ENCODE data around the gene SLC24A3.

The SLC24A3 gene

DNA sequence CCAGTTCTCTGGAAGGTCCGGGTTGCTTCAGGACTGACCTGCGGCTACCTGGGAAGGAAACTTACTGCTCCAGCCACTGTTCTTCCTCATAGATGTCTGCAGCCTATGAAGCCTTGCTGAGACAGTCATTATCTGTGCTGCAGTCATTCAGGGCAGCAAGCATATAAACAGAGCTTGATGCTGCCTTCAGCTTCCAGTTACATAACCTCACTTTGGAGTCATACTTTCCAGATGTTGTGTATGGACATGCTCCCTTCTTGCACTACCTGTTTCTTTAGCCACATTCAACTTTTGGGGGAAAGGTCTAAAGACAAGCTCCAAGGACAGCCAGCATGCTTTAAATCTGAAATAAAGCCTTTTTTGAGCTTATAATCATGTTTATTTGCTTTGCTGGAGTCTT is 98.1 kb downstream of the SLC24A3 start:
- DNase-seq: no peak

DNA sequence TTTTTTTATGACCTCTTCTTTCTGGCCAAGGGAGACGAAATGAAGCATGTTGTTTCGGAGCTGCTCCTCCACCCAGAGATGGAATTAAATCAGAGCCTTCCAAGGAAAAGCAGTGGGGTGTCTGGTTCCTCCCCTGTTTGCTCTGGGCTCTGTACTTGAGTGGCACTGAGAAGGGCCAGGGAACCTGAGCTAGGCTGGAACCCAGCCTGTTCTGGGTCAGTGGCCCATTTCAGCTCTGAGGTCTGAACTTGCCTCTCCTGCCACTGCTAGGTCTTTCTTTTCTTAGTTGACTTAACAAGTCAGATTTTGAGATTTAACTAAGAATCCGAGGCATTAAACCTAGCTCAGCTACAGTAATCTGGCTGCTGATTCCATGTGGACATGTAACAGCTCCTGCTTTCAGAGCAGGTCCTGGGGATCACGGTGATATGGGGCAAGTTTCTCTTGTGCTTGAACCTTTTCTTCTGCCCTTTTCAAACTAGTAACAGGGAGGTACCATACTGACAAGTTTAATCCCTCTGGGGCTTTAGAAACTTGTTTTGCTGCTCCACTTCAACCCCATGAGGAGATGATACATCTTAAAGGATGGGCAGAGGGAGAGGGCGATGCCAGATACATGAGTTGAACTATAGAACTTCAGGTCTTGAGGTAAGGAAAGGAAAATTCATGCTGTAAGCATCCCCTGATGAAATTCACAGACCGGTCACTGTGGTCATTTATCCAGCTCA is 101.1 kb downstream of the SLC24A3 start:
- DNase-seq: no peak

DNA sequence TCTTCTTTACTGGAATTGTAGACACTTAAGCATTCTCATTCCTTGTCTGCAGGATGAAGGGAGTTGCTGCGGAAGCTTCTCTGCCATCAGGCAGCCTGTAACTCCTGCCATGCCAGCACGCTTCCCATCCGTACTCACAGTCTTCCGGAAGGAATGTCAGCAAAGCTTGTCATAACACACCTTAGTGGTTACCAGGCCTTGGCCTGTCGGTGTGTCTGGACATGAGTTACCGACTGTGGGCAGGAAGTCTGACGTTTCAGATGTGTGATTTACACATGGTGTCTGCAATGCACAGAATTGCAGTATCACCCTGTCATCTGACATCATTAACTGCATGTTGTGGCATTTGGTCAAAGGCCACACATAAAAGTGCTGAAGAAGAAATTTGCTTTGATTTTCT is 102.2 kb downstream of the SLC24A3 start:
- no peak for DNase-seq

- no peak for DNase-seq
These were observed 105.0 kb downstream of the SLC24A3 start for GRCh38 chr20:19317237-19318069.

- no peak for DNase-seq
These were observed 106.2 kb downstream of the SLC24A3 start for GRCh38 chr20:19318610-19319009.

DNA sequence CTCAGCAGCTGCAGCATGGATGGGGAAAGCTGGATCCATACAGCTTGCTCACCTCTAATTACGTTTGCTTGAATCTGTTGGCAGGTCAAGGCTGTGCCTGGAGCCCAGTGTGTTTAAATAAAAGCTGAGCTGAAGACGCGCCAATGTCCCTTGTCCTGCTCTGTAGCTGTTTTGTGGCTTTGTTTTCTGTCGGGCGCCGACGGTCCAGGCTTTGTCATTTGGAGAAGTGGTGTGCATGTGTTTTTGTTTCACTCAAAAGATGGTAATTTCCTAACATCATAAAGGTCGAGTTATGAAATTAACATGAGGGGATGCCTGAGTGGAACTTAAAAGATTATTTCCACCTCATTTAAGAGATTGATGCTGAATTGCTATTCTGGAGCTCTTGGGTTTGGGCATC is 107.6 kb downstream of the SLC24A3 start:
- DNase-seq: no peak

GRCh38 chr20:19321176-19321575 is 108.7 kb downstream of the SLC24A3 start:
- no peak for DNase-seq

DNA sequence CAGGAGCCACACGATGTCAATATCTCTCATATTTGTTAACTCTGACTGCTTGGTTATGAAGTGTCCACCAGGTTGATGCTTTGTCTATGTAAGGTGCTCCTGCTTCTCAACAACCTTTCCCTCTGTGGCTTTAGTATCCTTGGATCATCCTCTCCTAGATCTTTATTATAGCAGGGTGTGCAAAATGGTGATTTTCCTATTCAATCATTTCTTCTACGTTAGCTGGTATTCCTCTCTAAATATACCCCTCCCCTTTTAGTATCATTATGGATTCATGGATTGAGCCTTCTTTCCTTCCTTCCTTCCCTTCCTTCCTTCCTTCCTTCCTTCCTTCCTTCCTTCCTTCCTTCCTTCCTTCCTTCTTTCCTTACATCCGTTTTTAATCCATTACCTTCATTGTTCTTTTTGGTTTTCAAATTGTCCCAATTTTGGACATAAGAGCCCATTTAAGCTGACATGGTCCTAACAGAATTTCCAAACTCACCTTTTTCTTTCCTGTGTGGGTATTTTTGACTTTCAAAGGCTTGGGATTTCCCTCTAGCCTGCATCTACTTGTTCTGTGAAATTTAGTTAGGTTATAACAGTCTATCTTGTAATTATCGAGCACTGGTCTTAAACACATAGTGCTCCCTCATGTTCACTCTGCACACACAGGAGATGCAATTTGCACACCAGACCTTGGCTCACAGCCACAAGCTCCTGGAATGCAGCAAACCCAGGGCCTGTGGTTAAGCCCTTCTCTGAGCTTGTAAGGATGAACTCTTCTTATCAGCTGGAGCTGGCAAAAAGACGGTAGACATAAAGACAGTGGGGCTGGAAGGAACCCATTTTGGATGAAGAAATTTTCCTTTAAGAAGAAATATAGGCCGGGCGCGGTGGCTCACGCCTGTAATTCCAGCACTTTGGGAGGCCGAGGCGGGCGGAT is 109.9 kb downstream of the SLC24A3 start:
- no peak for DNase-seq

- no peak for DNase-seq
These were observed 115.0 kb downstream of the SLC24A3 start for GRCh38 chr20:19327401-19327800.

- no peak for DNase-seq
These were observed 116.2 kb downstream of the SLC24A3 start for GRCh38 chr20:19328676-19329075.

DNA sequence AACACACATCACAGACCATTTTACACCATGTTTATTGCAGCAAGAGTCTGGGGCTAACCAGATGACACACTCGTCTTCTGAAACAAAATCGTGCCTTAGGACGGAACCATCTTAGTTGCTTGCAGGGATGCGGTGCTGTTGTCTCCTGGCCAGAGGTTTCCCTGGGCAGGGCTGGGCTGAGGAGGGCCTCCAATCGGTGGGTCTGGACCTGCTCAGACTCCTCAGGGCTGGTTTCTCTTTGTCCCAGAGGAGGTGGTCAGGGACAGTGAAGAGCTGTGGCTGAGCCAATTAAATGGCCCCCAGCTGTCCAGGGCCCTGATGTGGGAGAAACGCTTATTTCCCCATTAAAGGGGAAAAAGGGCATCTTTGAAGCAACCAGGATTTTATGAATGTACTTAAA is 117.6 kb downstream of the SLC24A3 start:
- DNase-seq: no peak

- no peak for DNase-seq
These were observed 118.3 kb downstream of the SLC24A3 start for GRCh38 chr20:19330731-19331130.

DNA sequence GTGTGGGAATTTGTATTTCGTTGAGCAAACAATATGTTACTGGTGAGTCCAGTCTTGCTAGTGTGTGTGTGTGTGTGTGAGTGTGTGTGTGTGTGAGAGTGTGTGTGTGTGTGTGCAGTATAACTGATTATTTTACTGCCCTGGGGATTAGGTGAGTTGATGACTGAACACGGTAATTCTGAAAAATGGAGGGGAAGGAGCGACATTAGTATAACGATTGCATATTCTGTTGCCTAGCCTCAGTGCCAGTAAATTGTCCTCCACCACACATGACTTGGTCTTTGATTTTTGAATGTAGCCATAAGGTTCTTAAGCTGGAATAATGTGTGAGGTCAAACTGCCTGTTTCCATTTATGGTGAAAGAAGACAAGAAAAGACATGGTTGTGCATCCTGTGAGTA is 121.1 kb downstream of the SLC24A3 start:
- no peak for DNase-seq

- DNase-seq: no peak
These were observed 122.9 kb downstream of the SLC24A3 start for GRCh38 chr20:19335341-19335740.

GRCh38 chr20:19335916-19336315 is 123.5 kb downstream of the SLC24A3 start:
- no peak for DNase-seq

GRCh38 chr20:19336631-19337030 is 124.2 kb downstream of the SLC24A3 start:
- no peak for DNase-seq

DNA sequence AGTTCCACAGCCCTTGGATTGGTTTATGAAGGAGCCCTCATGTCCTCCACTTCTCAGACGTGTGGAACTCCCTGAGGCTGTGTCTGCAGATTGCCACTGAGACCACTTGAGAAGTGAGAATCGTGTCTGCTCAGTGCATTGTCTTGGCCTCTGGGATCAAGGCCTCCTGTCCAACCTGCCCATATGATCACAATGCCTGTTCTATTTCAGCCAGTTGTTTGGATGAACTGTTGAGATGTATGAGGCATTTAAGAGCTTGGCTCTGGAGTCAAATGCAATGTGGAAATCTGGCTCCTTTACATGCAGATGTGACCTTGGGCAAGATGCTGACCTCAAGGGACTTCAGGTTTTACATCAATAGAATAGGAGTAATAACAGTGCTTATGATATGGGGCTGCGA is 125.9 kb downstream of the SLC24A3 start:
- no peak for DNase-seq

GRCh38 chr20:19338960-19339359 is 126.5 kb downstream of the SLC24A3 start:
- DNase-seq: no peak

- no peak for DNase-seq
These were observed 129.1 kb downstream of the SLC24A3 start for GRCh38 chr20:19341348-19342053.

DNA sequence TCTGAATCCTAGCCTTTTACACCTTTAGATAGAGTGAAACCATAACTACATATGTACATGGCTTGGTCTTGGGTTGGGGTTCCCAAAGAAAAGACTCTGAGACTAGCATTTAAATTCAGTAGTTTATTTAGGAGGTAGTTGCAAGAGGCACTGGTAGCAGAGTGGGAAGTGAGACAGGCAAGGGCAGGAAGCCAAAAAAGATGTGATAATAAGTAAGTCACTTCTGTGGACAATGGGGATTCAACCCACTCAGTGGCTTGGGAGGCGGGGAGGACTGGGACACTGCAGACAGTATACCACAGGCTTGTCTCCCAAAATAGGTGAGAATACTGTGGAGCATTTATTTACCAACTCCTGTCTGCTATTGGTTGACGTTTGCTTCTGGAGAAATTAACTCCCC is 131.9 kb downstream of the SLC24A3 start:
- no peak for DNase-seq

DNA sequence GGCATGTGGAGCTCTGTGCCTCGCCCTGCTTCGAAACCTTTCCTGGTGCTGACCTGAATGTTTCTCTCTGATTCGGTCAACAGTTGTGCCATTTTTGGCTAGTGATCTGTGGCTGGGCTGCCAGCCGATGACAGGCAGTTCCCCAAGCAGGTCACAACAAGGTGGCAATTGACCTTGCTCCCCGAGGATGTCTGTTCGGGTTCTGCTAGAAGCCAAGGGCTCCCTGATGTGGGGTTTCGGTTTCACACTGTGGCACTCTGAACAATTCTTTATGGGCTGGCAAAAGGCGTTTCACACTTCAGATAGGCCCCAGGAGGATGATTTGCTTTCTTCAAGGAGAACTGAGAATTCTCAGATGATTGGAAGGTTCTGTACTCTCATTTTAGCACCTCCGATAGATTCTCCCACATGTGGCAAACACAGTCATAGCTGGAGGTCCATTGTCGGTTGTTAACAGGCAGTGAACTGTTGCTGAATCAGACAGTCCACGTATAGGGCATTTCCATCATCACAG is 135.6 kb downstream of the SLC24A3 start:
- DNase-seq: no peak

DNA sequence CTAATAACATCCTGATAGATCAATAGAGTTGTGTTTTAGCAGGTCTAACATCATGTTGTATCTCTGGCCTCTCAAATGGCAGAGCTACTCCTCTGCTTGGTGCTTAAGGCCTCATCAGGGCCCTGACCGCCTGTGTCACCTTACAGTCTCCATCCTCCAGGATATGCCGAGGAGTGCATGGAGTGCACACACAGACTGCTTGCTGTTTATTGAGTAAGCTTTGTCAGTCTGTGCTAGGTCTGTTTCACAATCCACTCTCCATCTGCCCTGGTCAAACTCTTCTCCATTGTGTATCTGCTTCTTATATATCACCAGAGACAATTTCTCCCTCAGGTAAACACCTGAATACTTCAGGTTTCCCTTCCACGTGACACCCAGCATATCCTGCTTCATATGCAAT is 136.1 kb downstream of the SLC24A3 start:
- no peak for DNase-seq
